Endothelial cell of umbilical vein (primary cell): ENCODE data around the gene OR2F1. TPM values are rescaled to one million over a fixed set of nuclear protein-coding genes. Genes with fewer than 3 reads are reported as not detected.

Source experiments
- BruUV-seq: library from RNA; stranded (reverse); fragments of 400-500 nt; replicated peaks from 2 replicates; lab custom pipeline; 2021; lab: Mats Ljungman, UMichigan
- CTCF ChIA-PET: fragments of 300-600, 350-600 bp; sonication (Branson Sonifier 250); formaldehyde crosslinking; loops from one replicate; lab custom pipeline; 2021; ENCODE audit warnings: antibody characterized with exemption, inconsistent platforms; lab: Charles Lee
- POLR2A ChIA-PET: fragments of 300-600, 350-600 bp; sonication (Branson Sonifier 250); formaldehyde crosslinking; loops from one replicate; lab custom pipeline; 2021; ENCODE audit warnings: antibody characterized with exemption, inconsistent platforms; lab: Charles Lee
- DNase-seq: peaks from one replicate; pipeline ENCODE4 v3.0.0-alpha.2; 2011; ENCODE audit warnings: low read depth, low spot score
- FAIRE-seq: peaks from 2 replicates; lab custom pipeline; 2011; peaks lifted over from hg19 to GRCh38; lab: Jason Lieb, UNC
- H2AFZ ChIP-seq: 2 replicates; pipeline ENCODE4 v1.6.0; 2012; ENCODE audit warnings: low read depth, low read length, control low read depth, inconsistent platforms
- H3K27ac ChIP-seq: 2 replicates; pipeline ENCODE4 v1.5.1; 2011; ENCODE audit warnings: low read depth, mild to moderate bottlenecking, control low read depth, low read length, moderate library complexity; ENCODE audit not compliant: insufficient read depth
- H3K27me3 ChIP-seq, 2 experiments: 2 replicates each; pipeline versions ENCODE4 v1.6.0 to v1.6.1; 2011; ENCODE audit warnings: low read length in 2 of 2, mixed read lengths in 1 of 2; ENCODE audit not compliant: control insufficient read depth in 2 of 2, insufficient read depth in 2 of 2
- H3K36me3 ChIP-seq, 2 experiments: 2 replicates in 1 of 2; 3 replicates in 1 of 2; pipeline ENCODE4 v1.5.1; 2011; ENCODE audit warnings: low read length in 2 of 2, mild to moderate bottlenecking in 1 of 2, moderate library complexity in 1 of 2; ENCODE audit not compliant: control insufficient read depth in 2 of 2, insufficient read depth in 2 of 2; ENCODE audit errors: extremely low read depth in 1 of 2
- H3K4me1 ChIP-seq: 3 replicates; pipeline ENCODE4 v1.5.1; 2011; ENCODE audit warnings: mild to moderate bottlenecking, low read length; ENCODE audit not compliant: control insufficient read depth, insufficient read depth; ENCODE audit errors: extremely low read depth
- H3K4me2 ChIP-seq: 2 replicates; pipeline ENCODE4 v1.6.1; 2011; ENCODE audit warnings: low read length, control low read depth, mixed read lengths; ENCODE audit not compliant: insufficient read depth
- H3K4me3 ChIP-seq, 3 experiments: fragments of 200-600 bp in 1 of 3; sonication (generic), shearing (Covaris generic) in 1 of 3; replicated peaks in 1 of 3; 2 replicates each; pipeline ENCODE4 v1.5.1; 2011 to 2016; ENCODE audit warnings: control low read depth in 3 of 3, low read length in 3 of 3, mild to moderate bottlenecking in 2 of 3, inconsistent platforms in 1 of 3, low read depth in 1 of 3, moderate library complexity in 1 of 3; ENCODE audit not compliant: insufficient read depth in 1 of 3
- H3K79me2 ChIP-seq: 2 replicates; pipeline ENCODE4 v1.6.0; 2012; ENCODE audit warnings: low read length, inconsistent platforms; ENCODE audit not compliant: control insufficient read depth, insufficient read depth
- H3K9ac ChIP-seq: replicated peaks from 2 replicates; pipeline ENCODE3; 2011; ENCODE audit warnings: low read length, control low read depth; ENCODE audit not compliant: insufficient read depth; ENCODE audit errors: extremely low read depth
- H3K9me1 ChIP-seq: replicated peaks from 3 replicates; pipeline ENCODE4 v1.6.0; 2011; ENCODE audit warnings: mild to moderate bottlenecking, low read length; ENCODE audit not compliant: control insufficient read depth, insufficient read depth; ENCODE audit errors: extremely low read depth
- H3K9me3 ChIP-seq: replicated peaks from 2 replicates; pipeline ENCODE4 v1.5.1; 2012; ENCODE audit warnings: low read length, inconsistent platforms; ENCODE audit not compliant: control insufficient read depth, insufficient read depth
- H4K20me1 ChIP-seq: replicated peaks from 2 replicates; pipeline ENCODE3; 2011; ENCODE audit warnings: mild to moderate bottlenecking, low read length; ENCODE audit not compliant: control insufficient read depth, insufficient read depth; ENCODE audit errors: extremely low read depth
- EZH2 ChIP-seq: IDR thresholded peaks from 2 replicates; pipeline ENCODE4 v1.6.1; 2012; ENCODE audit warnings: borderline replicate concordance, low read depth, mild to moderate bottlenecking, moderate library complexity, low read length, inconsistent platforms; ENCODE audit not compliant: severe bottlenecking
- FOS ChIP-seq: IDR thresholded peaks from 2 replicates; pipeline ENCODE4 v1.6.1; 2011; ENCODE audit warnings: mild to moderate bottlenecking, low read length, moderate library complexity, borderline replicate concordance; ENCODE audit not compliant: insufficient read depth
- GATA2 ChIP-seq: IDR thresholded peaks from 2 replicates; pipeline ENCODE4 v1.7.0; 2011; ENCODE audit warnings: low read depth, mild to moderate bottlenecking, moderate library complexity, mixed read lengths, low read length; ENCODE audit not compliant: insufficient read length, insufficient read depth
- JUN ChIP-seq: IDR thresholded peaks from 2 replicates; pipeline ENCODE4 v1.6.1; 2011; ENCODE audit warnings: borderline replicate concordance, low read depth; ENCODE audit not compliant: insufficient read length, insufficient read depth
- MYC ChIP-seq: IDR thresholded peaks from one replicate; pipeline ENCODE4 v1.6.1; 2011; ENCODE audit warnings: mild to moderate bottlenecking, low read depth, low read length
- POLR2A ChIP-seq: IDR thresholded peaks from 2 replicates; pipeline ENCODE4 v1.6.1; 2012; ENCODE audit warnings: low read depth, mild to moderate bottlenecking, control low read depth, low read length
- POLR2AphosphoS5 ChIP-seq: IDR thresholded peaks from 2 replicates; pipeline ENCODE4 v1.6.1; 2012; ENCODE audit warnings: low read depth, mild to moderate bottlenecking, control low read depth, low read length, moderate library complexity; ENCODE audit not compliant: insufficient read depth
- dilution Hi-C: fragments of 300-500 bp; cut with MboI; formaldehyde crosslinking; loops from one replicate; pipeline ENCODE4 v1.15.0; 2019; ENCODE audit warnings: low sequenced_read_pairs; ENCODE audit not compliant: extremely low pct_ligation_motif_present
- intact Hi-C: fragments of 100-400 bp; cut with micrococcal nuclease; formaldehyde crosslinking; loops from one replicate; pipeline ENCODE4 v1.10.0; 2022
- polyA plus RNA-seq, 4 experiments: library from polyadenylated mRNA; depleted of rRNA in 3 of 4; stranded (reverse) in 3 of 4; unstranded in 1 of 4; fragments of >200 nt; gene quantifications; 2 replicates each; pipeline versions ENCODE4 v1.2.1 to v1.2.3, GENCODE V29; 2011 to 2012; ENCODE audit warnings: missing spikeins in 1 of 4
- total RNA-seq: library from RNA; stranded (reverse); gene quantifications from 2 replicates; pipeline ENCODE4 v1.2.3, GENCODE V29; 2021
- TF ChIP-seq, protein P1 (sequence below): IDR thresholded peaks from 2 replicates; pipeline ENCODE4 v1.6.1; 2011; ENCODE audit not compliant: insufficient read depth, insufficient read length
- TF ChIP-seq, protein P2 (sequence below), 2 donors: IDR thresholded peaks; 1 replicate in 1 of 2; 2 replicates in 1 of 2; pipeline ENCODE4 v1.5.1; 2011; ENCODE audit warnings: low read length in 2 of 2, mild to moderate bottlenecking in 2 of 2, moderate library complexity in 2 of 2, control low read depth in 1 of 2, inconsistent platforms in 1 of 2, low read depth in 1 of 2; ENCODE audit not compliant: insufficient read depth in 1 of 2; ENCODE audit errors: extremely low read depth in 1 of 2

The OR2F1 gene
- total and polyA plus RNA-seq, 2 donors (not counting 3 experiments of a cell fraction or from before 2014, with no cell fraction given): not detected

DNA sequence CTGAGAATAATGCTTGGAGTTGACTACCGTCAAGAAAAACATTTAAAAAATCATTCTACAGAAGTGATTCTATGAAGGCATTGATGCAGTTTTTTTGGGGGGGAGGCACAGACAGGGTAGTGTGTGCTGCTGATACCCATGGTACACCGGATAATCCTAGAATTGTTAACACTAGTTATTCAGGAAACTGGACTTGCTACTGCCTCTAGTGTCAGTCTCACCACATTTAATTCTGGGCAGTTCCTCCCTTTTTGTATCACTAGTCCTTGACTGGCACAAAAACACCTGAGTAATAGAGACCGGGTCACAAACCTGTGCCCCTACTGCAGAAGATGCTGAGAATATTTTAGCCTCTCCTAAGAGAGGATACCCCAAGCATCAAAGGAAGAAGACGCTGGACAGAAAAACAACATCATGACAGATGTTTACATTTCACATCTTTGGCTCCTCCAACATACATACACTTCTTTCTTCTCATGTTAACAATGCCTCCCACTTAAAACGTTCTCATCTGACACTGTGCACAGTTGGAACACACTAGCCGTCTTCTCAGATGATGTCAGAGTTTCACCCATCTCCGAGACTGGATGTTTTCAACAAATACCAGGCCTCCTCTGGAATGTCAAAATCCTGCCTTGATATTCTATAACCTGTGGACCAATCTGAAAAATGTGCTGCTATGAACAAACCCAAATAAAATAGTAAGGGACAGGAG, 39.5 kb upstream of the OR2F1 start:
- FAIRE-seq: no peak
- CTCF ChIA-PET: interaction anchor here (0.7 to 1.0 kb wide), 2 partner anchors 104 to 213 kb away, joined by 3 read pairs; no protein-coding TSS in a partner anchor
- intact Hi-C loops: no loop called here

More for the DNA sequence above, 39.5 kb upstream of the OR2F1 start:
- H3K9ac ChIP-seq: no peak overlapping the region
- POLR2A ChIA-PET: no interaction called here
- dilution Hi-C loops: no loop called here
- H3K36me3 ChIP-seq: no peaks in the 10 kb centered on the region
- no peak for DNase-seq
- H3K9me1 ChIP-seq: no peaks in the 10 kb centered on the region
- H3K9me3 ChIP-seq: no peaks in the 10 kb centered on the region
- peaks cover 0 to 14% of the 10 kb centered on the region in 2 experiments for H3K27me3 ChIP-seq
- H3K27ac ChIP-seq: no peak overlapping the region
- H3K79me2 ChIP-seq: no peaks in the 10 kb centered on the region
- no peaks in the 10 kb centered on the region for H3K4me1 ChIP-seq
- TF ChIP-seq POLR2A (no peak), FOS (no peak), GATA2 (no peak), EZH2 (no peak), MYC (no peak), JUN (no peak), POLR2AphosphoS5 (no peak)
- TF ChIP-seq, protein P1, sequence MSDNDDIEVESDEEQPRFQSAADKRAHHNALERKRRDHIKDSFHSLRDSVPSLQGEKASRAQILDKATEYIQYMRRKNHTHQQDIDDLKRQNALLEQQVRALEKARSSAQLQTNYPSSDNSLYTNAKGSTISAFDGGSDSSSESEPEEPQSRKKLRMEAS: no peak
- TF ChIP-seq, protein P2, sequence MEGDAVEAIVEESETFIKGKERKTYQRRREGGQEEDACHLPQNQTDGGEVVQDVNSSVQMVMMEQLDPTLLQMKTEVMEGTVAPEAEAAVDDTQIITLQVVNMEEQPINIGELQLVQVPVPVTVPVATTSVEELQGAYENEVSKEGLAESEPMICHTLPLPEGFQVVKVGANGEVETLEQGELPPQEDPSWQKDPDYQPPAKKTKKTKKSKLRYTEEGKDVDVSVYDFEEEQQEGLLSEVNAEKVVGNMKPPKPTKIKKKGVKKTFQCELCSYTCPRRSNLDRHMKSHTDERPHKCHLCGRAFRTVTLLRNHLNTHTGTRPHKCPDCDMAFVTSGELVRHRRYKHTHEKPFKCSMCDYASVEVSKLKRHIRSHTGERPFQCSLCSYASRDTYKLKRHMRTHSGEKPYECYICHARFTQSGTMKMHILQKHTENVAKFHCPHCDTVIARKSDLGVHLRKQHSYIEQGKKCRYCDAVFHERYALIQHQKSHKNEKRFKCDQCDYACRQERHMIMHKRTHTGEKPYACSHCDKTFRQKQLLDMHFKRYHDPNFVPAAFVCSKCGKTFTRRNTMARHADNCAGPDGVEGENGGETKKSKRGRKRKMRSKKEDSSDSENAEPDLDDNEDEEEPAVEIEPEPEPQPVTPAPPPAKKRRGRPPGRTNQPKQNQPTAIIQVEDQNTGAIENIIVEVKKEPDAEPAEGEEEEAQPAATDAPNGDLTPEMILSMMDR (IDR thresholded peaks at IDR 0.05; ENCODE audit: extremely low read depth in 1 of 2, insufficient read depth in 1 of 2, low read depth in 1 of 2, low read length in 2 of 2): no peak
- H3K4me2 ChIP-seq: no peak overlapping the region
- no peak overlapping the region for H2AFZ ChIP-seq
- no peak overlapping the region for H3K4me3 ChIP-seq
- no TSS peak for BruUV-seq
- no peaks in the 10 kb centered on the region for H4K20me1 ChIP-seq
